HepG2 (cell line): ENCODE data around the gene NFE2L2.
"Not testable (repeated sequence)": the region's sequence is repeated elsewhere in the genome, so short reads cannot be mapped to it uniquely, and the experiment has no call there.

Experiments used
- FOXA1 ChIP-seq, 2 experiments: fragments of 450-650 bp in 1 of 2; sonication (generic) in 1 of 2; formaldehyde crosslinking in 1 of 2; IDR thresholded peaks; 2 replicates each; pipeline versions ENCODE4 v1.4.0 to v1.6.1; 2016 to 2020; ENCODE audit warnings: missing genetic modification reagents in 1 of 2
- NCOA5 ChIP-seq: sonication (generic); formaldehyde crosslinking; IDR thresholded peaks from 2 replicates; pipeline ENCODE4 v1.4.0; 2020; ENCODE audit warnings: missing genetic modification reagents
- NR2F1 ChIP-seq, 2 experiments: fragments of 450-650 bp in 1 of 2; formaldehyde crosslinking in 1 of 2; IDR thresholded peaks; 2 replicates each; pipeline versions ENCODE4 v1.5.0 to v1.6.1; 2016 to 2020; ENCODE audit warnings: mild to moderate bottlenecking in 1 of 2, missing compliant biosample characterization in 1 of 2, missing genetic modification reagents in 1 of 2, moderate library complexity in 1 of 2
- YY1 ChIP-seq: IDR thresholded peaks from 2 replicates; pipeline ENCODE4 v1.6.1; 2011; ENCODE audit warnings: low read length, low read depth, moderate library complexity, mild to moderate bottlenecking; ENCODE audit not compliant: insufficient read depth, insufficient replicate concordance
- ZFAT ChIP-seq: sonication (generic); formaldehyde crosslinking; conservative IDR thresholded peaks from 2 replicates; pipeline ENCODE4 v1.8.1; 2023; ENCODE audit warnings: missing genetic modification reagents, inconsistent platforms

DNA sequence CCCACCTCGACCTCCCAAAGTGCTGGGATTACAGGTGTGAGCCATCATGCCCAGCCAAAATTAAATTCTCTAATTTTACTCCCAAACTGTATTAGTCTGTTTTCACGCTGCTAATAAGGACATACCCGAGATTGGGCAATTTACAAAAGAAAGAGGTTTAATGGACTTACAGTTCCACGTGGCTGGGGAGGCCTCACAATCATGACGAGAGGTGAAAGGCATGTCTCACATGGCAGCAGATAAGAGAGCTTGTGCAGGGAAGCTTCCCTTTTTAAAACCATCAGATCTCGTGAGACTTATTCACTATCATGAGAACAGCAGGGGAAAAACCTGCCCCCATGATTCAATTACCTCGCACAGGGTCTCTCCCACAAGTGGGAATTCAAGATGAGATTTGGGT lies 78.5 kb downstream of the NFE2L2 start:
- not testable (repeated sequence) for TF ChIP-seq YY1; NCOA5 (CRISPR knock-in tag); NR2F1 (CRISPR knock-in tag; IDR thresholded peaks at IDR 0.05); FOXA1 (IDR thresholded peaks at IDR 0.05); FOXA1 (CRISPR knock-in tag; IDR thresholded peaks at IDR 0.05); ZFAT (CRISPR knock-in tag)
